Bronchial smooth muscle cell (primary cell): Measurements from ENCODE around the gene AMN. TPM values are rescaled to one million over a fixed set of nuclear protein-coding genes. Genes with fewer than 3 reads are reported as not detected.

ENCODE experiments used
- total RNA-seq: library from RNA; depleted of rRNA; stranded (reverse); fragments of >200 nt; gene quantifications from 2 replicates; pipeline ENCODE4 v1.2.1, GENCODE V29; 2014

AMN gene
- under 0.01 and 0.09 TPM in 2 replicates for total RNA-seq

GRCh38 chr14:102922490-102923200 is at the start of gene AMN:
Gene AMN, plus strand, starts transcription at chr14:102922663. Its CDS starts 26 bp downstream, at chr14:102922689.

Other genes with a start within 250 kb of the AMN start
- 13.4 and 23.3 TPM in 2 replicates for gene TRAF3, start 145.2 kb upstream of the AMN start, total RNA-seq
- 60.5 and 71.7 TPM in 2 replicates for gene CDC42BPB, start 134.9 kb downstream of the AMN start, total RNA-seq
- gene LBHD2, start 161.5 kb downstream of the AMN start, total RNA-seq = not detected in 2 replicates
- 0.32 and 1.3 TPM in 2 replicates for gene EXOC3L4, start 172.1 kb downstream of the AMN start, total RNA-seq
- 55.1 and 59.1 TPM in 2 replicates for gene TNFAIP2, start 200.8 kb downstream of the AMN start, total RNA-seq